Lung (tissue), 12 donors: ENCODE data around the gene ALPK3. TPM values are rescaled to one million over a fixed set of nuclear protein-coding genes. Genes with fewer than 3 reads are reported as not detected.

Experiments used
- ATAC-seq: fragments of 200-7000 bp; cut with Tn5 transposase; one replicate; pipeline ENCODE4 v1.9.1; 2020; ENCODE audit warnings: moderate number of reproducible peaks; ENCODE audit not compliant: insufficient read depth, low FRiP score
- DNase-seq, 3 donors: peaks; one replicate each; pipeline ENCODE4 v3.0.0-alpha.2; 2013 to 2017
- H3K27ac ChIP-seq, 2 donors: one replicate each; pipeline ENCODE4 v1.5.1; 2013; ENCODE audit warnings: mild to moderate bottlenecking in 2 of 2, moderate library complexity in 2 of 2, control low read depth in 1 of 2, inconsistent platforms in 1 of 2, low read depth in 1 of 2, low read length in 1 of 2
- H3K27me3 ChIP-seq, 3 donors: one replicate each; pipeline ENCODE4 v1.5.1; 2013; ENCODE audit warnings: low read length in 2 of 3; ENCODE audit not compliant: control insufficient read depth in 3 of 3, insufficient read depth in 3 of 3
- H3K36me3 ChIP-seq, 4 donors: one replicate each; pipeline ENCODE4 v1.5.1; 2013; ENCODE audit warnings: low read length in 4 of 4, mild to moderate bottlenecking in 1 of 4, moderate library complexity in 1 of 4; ENCODE audit not compliant: control insufficient read depth in 4 of 4, insufficient read depth in 4 of 4
- H3K4me1 ChIP-seq, 5 donors: one replicate each; pipeline ENCODE4 v1.5.1; 2013; ENCODE audit warnings: low read length in 5 of 5, mild to moderate bottlenecking in 2 of 5, moderate library complexity in 1 of 5; ENCODE audit not compliant: control insufficient read depth in 5 of 5, insufficient read depth in 5 of 5
- H3K4me3 ChIP-seq: one replicate; pipeline ENCODE4 v1.5.1; 2013; ENCODE audit warnings: mild to moderate bottlenecking, control low read depth, moderate library complexity
- H3K9ac ChIP-seq, 2 donors: one replicate each; pipeline ENCODE4 v1.5.1; 2013; ENCODE audit warnings: low read length in 2 of 2, control low read depth in 1 of 2; ENCODE audit not compliant: insufficient read depth in 1 of 2
- H3K9me3 ChIP-seq, 4 donors: one replicate each; pipeline ENCODE4 v1.5.1; 2013; ENCODE audit warnings: low read length in 3 of 4, mild to moderate bottlenecking in 1 of 4, moderate library complexity in 1 of 4; ENCODE audit not compliant: control insufficient read depth in 4 of 4, insufficient read depth in 3 of 4
- CTCF ChIP-seq: IDR thresholded peaks from 2 replicates; pipeline ENCODE4 v1.5.1; 2012; ENCODE audit warnings: mild to moderate bottlenecking; ENCODE audit errors: control extremely low read depth, extremely low read depth
- WGBS, 2 donors: extraction: QIAGEN DNeasy Blood & Tissue Kit; methylation state at CpG; one replicate each; pipeline ENCODE4 v1.1.7; 2013; 5-methylcytosine and 5-hydroxymethylcytosine counted together
- polyA plus RNA-seq, 2 donors: library from polyadenylated mRNA; stranded (reverse); fragments of 200-250 nt; gene quantifications; one replicate each; pipeline ENCODE4 v1.2.1, GENCODE V29; 2013
- total RNA-seq, 2 donors: library from RNA; depleted of rRNA in 1 of 2; stranded (reverse); fragments of >200 nt in 1 of 2; gene quantifications; one replicate each; pipeline ENCODE4 v1.2.1, GENCODE V29; 2014 to 2021
- donor health status: control.
- donor health status: control.
- donor health status: Bipolar disorder and iron deficiency.
- donor health status: healthy.
- donor health status: DM: yes; HTN: yes; CAD: no.

Gene ALPK3
- total and polyA plus RNA-seq, 4 donors, result 3.1 to 12.2 (median 6.2) TPM

DNA sequence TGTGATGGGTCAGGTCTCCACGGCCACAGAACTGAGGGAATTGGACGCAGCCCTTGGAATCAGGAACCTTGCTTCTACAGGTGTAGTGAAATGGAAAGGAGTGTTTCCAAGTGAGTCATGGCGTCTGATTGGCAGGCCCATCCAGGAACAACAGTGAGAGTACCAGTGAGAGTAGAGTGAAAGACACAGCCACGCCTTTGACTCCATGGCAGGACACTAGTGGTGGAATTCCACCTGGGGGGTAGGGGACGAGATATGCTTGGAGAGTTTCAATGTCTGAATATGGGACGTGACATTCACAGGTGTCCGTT lies 64.3 kb downstream of the ALPK3 start:
- no peaks in the 10 kb centered on the region for H3K27me3 ChIP-seq
- H3K4me3 ChIP-seq, result no peak overlapping the region
- H3K9ac ChIP-seq, result no peak overlapping the region
- no peak for DNase-seq
- H3K9me3 ChIP-seq, result no peaks in the 10 kb centered on the region
- no peak overlapping the region for H3K27ac ChIP-seq
- no peak for TF ChIP-seq CTCF
- ATAC-seq, result no peak
- H3K4me1 ChIP-seq, result peaks cover 0 to 1% (median 0%) of the 10 kb centered on the region in 5 donors
- 88 to 90% methylated on average over 7 of the region's 7 CpGs for WGBS, 2 donors
- no peaks in the 10 kb centered on the region for H3K36me3 ChIP-seq

GRCh38 chr15:84883466-84883865 lies 66.3 kb downstream of the ALPK3 start:
- WGBS, 2 donors, result 77 to 88% methylated on average over 6 of the region's 6 CpGs
- Histone ChIP-seq H3K9me3 (no peaks in the 10 kb centered on the region), H3K27me3 (no peaks in the 10 kb centered on the region), H3K36me3 (no peaks in the 10 kb centered on the region), H3K9ac (no peak overlapping the region), H3K27ac (no peak overlapping the region), H3K4me3 (no peak overlapping the region), H3K4me1 (no peaks in the 10 kb centered on the region)
- DNase-seq (no peak), ATAC-seq (no peak)
- TF ChIP-seq CTCF, result no peak

DNA sequence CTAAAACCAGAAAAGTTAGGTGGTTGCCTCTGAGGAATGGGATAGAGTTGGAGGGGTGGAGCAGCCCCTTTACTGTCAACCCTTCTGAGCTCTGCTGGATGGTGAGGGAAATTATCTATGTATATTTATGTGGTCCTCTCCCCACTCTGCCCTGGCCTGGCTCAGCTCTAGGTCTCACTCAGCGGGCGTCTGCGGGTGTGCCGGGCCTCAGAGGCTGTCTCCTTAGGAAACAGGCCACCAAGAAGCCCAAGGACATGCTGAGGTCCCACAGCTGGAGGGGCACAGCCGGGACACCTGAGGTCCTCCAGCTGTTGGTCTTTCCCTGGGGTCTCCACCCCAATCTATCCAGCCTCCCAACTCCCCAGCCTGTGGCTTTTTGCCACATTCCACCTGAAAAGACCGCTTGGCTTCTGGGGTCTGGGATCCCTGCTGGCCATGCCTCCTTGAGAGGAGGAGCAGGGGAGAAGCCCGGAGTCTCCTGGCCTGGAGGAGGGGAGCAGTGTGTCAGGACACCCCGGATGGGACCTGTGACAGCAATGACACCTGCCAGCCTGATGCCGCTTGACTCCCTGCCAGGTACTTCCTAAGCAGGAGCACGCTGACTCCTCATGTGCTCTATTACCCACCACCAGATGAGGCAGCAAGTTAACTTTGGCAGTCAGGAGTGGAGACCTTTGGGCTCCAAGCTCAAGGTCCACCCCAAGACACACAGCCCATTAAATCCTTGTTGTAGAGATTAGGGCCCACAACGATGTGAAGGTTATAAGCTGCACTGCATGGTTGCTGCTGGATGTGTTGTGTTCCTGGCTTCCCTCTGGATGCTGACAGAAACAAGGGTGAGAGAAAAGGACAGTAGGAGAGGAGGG lies 67.0 kb downstream of the ALPK3 start, which contains the start of gene SLC28A1:
TSS of gene SLC28A1 (plus strand) at position 747 of the 866 bp plus-strand sequence. CDS start 3,099 bp downstream, outside the sequence.
- no peak for DNase-seq
- no peaks in the 10 kb centered on the region for H3K36me3 ChIP-seq
- peak within 1 kb of the TSS in 1 of 2 donors; percentile 39 for H3K27ac ChIP-seq
- no peaks in the 10 kb centered on the region for H3K9me3 ChIP-seq
- TF ChIP-seq CTCF, result no peak
- no peaks in the 10 kb centered on the region for H3K27me3 ChIP-seq
- H3K4me3 ChIP-seq, result no peak within 1 kb of the TSS
- WGBS, 2 donors, result 85 to 89% methylated on average over 11 of the region's 11 CpGs
- no peaks in the 10 kb centered on the region for H3K4me1 ChIP-seq
- no peak for ATAC-seq
- H3K9ac ChIP-seq, result no peak within 1 kb of the TSS
